RWPE2 (cell line): ENCODE measurements around the gene CIAO1.
A peak's percentile ranks its signal among the peaks of the same experiment; 100 is the strongest.

Experiments
- ATAC-seq: fragments of 200-7000 bp; cut with Tn5 transposase; 3 replicates; pipeline ENCODE4 v1.9.1; 2021; ENCODE audit warnings: low read depth
- DNase-seq: peaks from one replicate; pipeline ENCODE4 v3.0.0-alpha.2; 2020; ENCODE audit warnings: low spot score
- H3K27ac ChIP-seq: fragments of 450-650 bp; 2 replicates; pipeline ENCODE4 v1.5.1; 2017; ENCODE audit warnings: mild to moderate bottlenecking; ENCODE audit not compliant: poor library complexity, severe bottlenecking
- H3K27me3 ChIP-seq: fragments of 250-450 bp; sonication (Bioruptor Pico); 2 replicates; pipeline ENCODE4 v1.5.1; 2021; ENCODE audit warnings: mild to moderate bottlenecking, moderate library complexity; ENCODE audit not compliant: insufficient read depth, poor library complexity, severe bottlenecking
- H3K36me3 ChIP-seq: fragments of 250-450 bp; sonication (Bioruptor Pico); 2 replicates; pipeline ENCODE4 v1.5.1; 2020; ENCODE audit warnings: low read depth, mild to moderate bottlenecking, moderate library complexity
- H3K4me1 ChIP-seq: fragments of 250-450 bp; sonication (Bioruptor Pico); 2 replicates; pipeline ENCODE4 v1.5.1; 2021; ENCODE audit warnings: mild to moderate bottlenecking, moderate library complexity; ENCODE audit not compliant: insufficient read depth, poor library complexity, severe bottlenecking
- H3K4me3 ChIP-seq: fragments of 250-450 bp; sonication (Bioruptor Pico); 2 replicates; pipeline ENCODE4 v1.5.1; 2021; ENCODE audit warnings: mild to moderate bottlenecking, moderate library complexity; ENCODE audit not compliant: severe bottlenecking
- H3K9me3 ChIP-seq: fragments of 250-450 bp; sonication (Bioruptor Pico); 2 replicates; pipeline ENCODE4 v1.5.1; 2021; ENCODE audit warnings: mild to moderate bottlenecking, moderate library complexity; ENCODE audit not compliant: severe bottlenecking
- TF ChIP-seq, protein P1 (sequence below): fragments of 450-650 bp; IDR thresholded peaks from one replicate; pipeline ENCODE4 v1.5.1; 2017; ENCODE audit warnings: mild to moderate bottlenecking, moderate library complexity; ENCODE audit not compliant: poor library complexity, severe bottlenecking

The CIAO1 gene

DNA sequence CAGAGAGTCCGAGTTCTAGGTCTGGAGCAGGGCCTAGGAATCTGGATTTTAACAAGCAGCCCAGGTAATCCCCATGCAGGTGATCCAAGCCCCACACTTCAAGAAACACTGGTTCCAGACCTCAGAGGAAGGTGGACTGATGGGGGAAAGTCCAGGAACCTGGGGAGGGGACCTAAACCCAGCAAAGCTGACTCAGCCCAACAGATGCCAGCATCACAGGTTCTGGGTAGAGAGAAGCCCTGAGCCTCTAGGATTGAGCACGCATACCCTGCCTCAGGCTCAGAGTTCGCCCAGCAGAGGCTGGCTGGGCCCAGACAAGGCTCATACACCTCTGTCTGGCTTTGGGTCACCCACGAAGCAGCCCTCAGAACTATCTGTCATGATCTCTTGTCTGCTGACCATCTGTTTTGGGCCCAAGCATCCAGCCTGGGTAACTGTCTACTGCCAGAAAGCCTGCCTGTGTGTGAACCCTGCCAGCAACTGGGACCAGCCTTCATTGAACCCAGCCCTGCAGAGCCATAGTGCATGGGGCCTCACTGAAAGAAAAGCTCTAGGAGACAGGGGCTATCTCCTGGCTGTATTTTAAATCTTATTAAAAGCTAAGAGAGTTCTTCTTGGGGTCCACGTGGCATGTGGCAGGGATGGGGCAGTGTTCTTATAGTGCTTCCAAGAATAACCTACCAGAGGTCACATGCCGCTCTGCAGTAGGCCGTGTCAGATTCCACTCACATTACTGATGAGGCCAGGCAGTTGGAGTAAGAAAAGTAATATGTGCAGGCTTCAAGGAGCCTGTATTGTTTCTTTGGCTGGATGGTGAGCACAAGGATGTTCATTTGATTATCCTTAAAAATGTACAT is 7.6 kb upstream of the CIAO1 start:
- Histone ChIP-seq H3K27ac (no peak overlapping the region), H3K36me3 (peaks cover 37% of the 10 kb centered on the region), H3K4me1 (peaks cover 12% of the 10 kb centered on the region), H3K27me3 (no peaks in the 10 kb centered on the region), H3K4me3 (no peak overlapping the region), H3K9me3 (no peaks in the 10 kb centered on the region)
- TF ChIP-seq, protein P1, sequence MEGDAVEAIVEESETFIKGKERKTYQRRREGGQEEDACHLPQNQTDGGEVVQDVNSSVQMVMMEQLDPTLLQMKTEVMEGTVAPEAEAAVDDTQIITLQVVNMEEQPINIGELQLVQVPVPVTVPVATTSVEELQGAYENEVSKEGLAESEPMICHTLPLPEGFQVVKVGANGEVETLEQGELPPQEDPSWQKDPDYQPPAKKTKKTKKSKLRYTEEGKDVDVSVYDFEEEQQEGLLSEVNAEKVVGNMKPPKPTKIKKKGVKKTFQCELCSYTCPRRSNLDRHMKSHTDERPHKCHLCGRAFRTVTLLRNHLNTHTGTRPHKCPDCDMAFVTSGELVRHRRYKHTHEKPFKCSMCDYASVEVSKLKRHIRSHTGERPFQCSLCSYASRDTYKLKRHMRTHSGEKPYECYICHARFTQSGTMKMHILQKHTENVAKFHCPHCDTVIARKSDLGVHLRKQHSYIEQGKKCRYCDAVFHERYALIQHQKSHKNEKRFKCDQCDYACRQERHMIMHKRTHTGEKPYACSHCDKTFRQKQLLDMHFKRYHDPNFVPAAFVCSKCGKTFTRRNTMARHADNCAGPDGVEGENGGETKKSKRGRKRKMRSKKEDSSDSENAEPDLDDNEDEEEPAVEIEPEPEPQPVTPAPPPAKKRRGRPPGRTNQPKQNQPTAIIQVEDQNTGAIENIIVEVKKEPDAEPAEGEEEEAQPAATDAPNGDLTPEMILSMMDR: no peak
- DNase-seq (no peak), ATAC-seq (no peak)

DNA sequence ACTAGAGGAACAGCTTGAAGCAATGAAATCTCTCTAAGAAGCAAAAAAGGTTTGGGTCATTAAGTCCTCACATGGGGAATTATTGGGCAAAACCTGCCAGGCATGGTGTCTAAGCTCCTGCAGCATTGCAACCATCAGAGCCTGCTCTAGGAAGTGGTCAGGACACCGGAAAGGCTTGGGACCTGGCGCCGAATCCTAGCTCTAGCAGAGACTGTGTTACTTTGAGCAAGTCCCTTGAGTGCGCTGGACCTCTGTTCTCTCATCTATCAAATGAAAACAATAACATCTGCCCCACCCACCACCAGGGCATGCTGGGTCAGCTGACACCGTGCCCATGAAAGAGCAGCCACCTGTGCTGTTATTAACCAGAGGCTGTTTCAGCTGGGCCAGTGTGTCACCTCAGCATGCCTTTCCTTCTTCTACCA is 6.5 kb upstream of the CIAO1 start:
- no peak overlapping the region for H3K4me3 ChIP-seq
- H3K9me3 ChIP-seq: no peaks in the 10 kb centered on the region
- H3K4me1 ChIP-seq: peaks cover 12% of the 10 kb centered on the region
- peaks cover 42% of the 10 kb centered on the region for H3K36me3 ChIP-seq
- H3K27ac ChIP-seq: peak overlapping the region; percentile 70
- DNase-seq: no peak
- TF ChIP-seq, protein P1: no peak
- ATAC-seq: no peak
- no peaks in the 10 kb centered on the region for H3K27me3 ChIP-seq

DNA sequence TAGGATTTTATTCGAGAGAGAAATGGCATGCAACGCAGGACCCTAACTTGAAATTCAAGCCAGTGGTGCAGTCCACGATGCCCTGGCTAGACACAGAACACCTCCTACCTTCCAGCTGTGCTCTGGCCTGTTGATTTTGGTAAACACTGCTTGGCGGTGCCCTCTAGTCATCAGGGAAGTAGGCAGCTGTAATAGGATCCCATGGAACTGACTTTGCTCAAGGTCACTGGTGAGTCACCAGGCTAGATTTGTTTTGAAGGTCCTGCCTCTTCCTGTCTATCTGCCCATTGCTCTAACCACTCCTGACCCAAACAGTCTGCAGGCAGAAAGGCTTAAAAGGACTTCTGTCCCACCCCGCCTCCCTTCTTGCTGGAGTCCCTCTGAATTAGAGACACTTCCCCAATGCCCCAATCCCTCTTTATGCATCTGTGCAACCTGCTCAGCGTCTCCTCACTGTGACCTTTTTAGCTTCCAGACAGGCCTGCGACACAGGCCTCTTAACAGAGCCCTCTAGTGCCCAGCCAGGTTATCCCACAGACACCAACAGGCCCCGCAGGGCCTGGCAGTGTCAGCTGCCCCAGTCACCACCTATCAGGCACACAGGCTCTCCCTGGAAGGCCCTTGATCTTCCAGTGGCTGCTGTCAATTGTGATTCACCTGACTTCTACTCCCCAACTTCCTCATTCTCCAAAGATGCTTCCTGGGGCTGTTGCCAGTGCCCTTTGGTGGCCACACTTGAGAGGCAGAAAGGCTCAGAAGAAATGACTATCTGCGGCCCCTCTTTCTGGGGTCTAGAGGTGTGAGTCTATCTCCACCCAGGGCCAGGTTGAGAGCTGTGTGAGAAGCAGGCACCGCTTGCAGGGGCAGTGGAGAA is 5.4 kb upstream of the CIAO1 start:
- Histone ChIP-seq H3K4me1 (peaks cover 12% of the 10 kb centered on the region), H3K27me3 (no peaks in the 10 kb centered on the region), H3K9me3 (no peaks in the 10 kb centered on the region), H3K36me3 (peaks cover 38% of the 10 kb centered on the region), H3K4me3 (no peak overlapping the region), H3K27ac (peak overlapping the region; percentile 70)
- peak; percentile 94 for ATAC-seq
- no peak for DNase-seq
- TF ChIP-seq, protein P1: peak; percentile 76

DNA sequence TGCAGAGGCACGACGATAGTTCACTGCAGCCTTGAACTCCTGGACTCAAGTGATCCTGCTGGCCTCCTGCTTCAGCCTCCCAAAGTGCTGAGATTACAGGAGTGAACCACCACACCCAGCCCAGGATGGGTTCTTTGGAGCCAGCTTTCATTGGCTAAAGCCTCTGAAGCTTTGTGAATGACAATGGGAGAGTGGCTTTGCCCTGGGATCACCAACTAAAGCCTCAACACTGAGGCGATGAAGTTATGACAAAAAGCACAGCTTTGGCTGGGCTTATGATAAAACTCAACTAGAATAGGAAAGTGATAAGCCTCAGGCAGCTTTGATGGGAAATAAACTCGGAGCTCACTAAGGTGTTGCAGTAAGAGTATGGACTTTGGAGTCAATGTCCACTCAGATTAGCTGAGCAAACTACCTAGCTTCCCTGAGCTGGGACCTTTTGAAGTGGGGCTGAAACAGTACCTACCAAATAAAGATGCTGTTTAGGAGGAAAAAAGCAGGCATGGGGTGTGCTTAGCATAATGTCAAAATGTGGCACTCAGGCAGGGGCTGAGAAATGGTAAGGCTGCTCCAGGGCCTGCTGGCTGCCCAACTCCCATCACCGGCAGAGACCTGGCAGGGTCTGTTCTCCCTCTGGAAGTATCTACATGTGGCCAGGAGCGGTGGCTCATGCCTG is 4.6 kb upstream of the CIAO1 start:
- Histone ChIP-seq H3K36me3 (peaks cover 31% of the 10 kb centered on the region), H3K27me3 (no peaks in the 10 kb centered on the region), H3K9me3 (no peaks in the 10 kb centered on the region), H3K27ac (peak overlapping the region; percentile 70), H3K4me3 (no peak overlapping the region), H3K4me1 (peaks cover 12% of the 10 kb centered on the region)
- no peak for DNase-seq
- TF ChIP-seq, protein P1: no peak
- no peak for ATAC-seq
